Smooth muscle cell (in vitro differentiated cells): ENCODE measurements around the gene SETD2. TPM values are rescaled to one million over a fixed set of nuclear protein-coding genes. Genes with fewer than 3 reads are reported as not detected.

Experiments used
- DNase-seq: peaks from one replicate; lab custom pipeline; 2025; ENCODE audit not compliant: unreplicated experiment; lab: John Stamatoyannopoulos, UW
- H2AFZ ChIP-seq: fragments of 200-600 bp; sonication (generic); 2 replicates; pipeline ENCODE4 v1.6.0; 2016; ENCODE audit warnings: antibody characterized with exemption, low read depth, mild to moderate bottlenecking
- H3F3A ChIP-seq: fragments of 200-600 bp; sonication (generic); 2 replicates; pipeline ENCODE4 v1.6.0; 2017; ENCODE audit warnings: antibody characterized with exemption, low read depth
- H3K27ac ChIP-seq: fragments of 200-600 bp; sonication (generic); 2 replicates; pipeline ENCODE4 v1.5.1; 2016; ENCODE audit warnings: low read depth, mild to moderate bottlenecking
- H3K27me3 ChIP-seq: fragments of 200-600 bp; sonication (generic); 2 replicates; pipeline ENCODE4 v1.6.1; 2016; ENCODE audit warnings: low read depth, mild to moderate bottlenecking
- H3K36me3 ChIP-seq: fragments of 200-600 bp; sonication (generic); 2 replicates; pipeline ENCODE4 v1.5.1; 2016; ENCODE audit warnings: low read depth
- H3K4me1 ChIP-seq: fragments of 200-600 bp; sonication (generic); 2 replicates; pipeline ENCODE4 v1.5.1; 2016; ENCODE audit warnings: low read depth
- H3K4me2 ChIP-seq: fragments of 200-600 bp; sonication (generic); 2 replicates; pipeline ENCODE4 v1.6.0; 2016; ENCODE audit warnings: mild to moderate bottlenecking
- H3K4me3 ChIP-seq: fragments of 200-600 bp; sonication (generic); 2 replicates; pipeline ENCODE4 v1.5.1; 2016; ENCODE audit warnings: mild to moderate bottlenecking
- H3K79me2 ChIP-seq: fragments of 200-600 bp; sonication (generic); 2 replicates; pipeline ENCODE4 v1.6.0; 2016; ENCODE audit warnings: low read depth, mild to moderate bottlenecking
- H3K9ac ChIP-seq: fragments of 200-600 bp; sonication (generic); 2 replicates; pipeline ENCODE4 v1.6.0; 2016; ENCODE audit warnings: low read depth
- H3K9me3 ChIP-seq: fragments of 200-600 bp; sonication (generic); replicated peaks from 2 replicates; pipeline ENCODE4 v1.5.1; 2016; ENCODE audit warnings: low read depth
- H4K20me1 ChIP-seq: fragments of 200-600 bp; sonication (generic); 2 replicates; pipeline ENCODE4 v1.6.0; 2016; ENCODE audit warnings: low read depth
- CTCF ChIP-seq: fragments of 200-600 bp; sonication (generic); IDR thresholded peaks from 2 replicates; pipeline ENCODE4 v1.5.1; 2017; ENCODE audit warnings: borderline replicate concordance, mild to moderate bottlenecking, antibody characterized with exemption; ENCODE audit not compliant: insufficient read depth, poor library complexity, severe bottlenecking
- WGBS: methylation state at CpG from one replicate; pipeline ENCODE4 v1.1.7; 2016; ENCODE audit warnings: low lambda C conversion rate; 5-methylcytosine and 5-hydroxymethylcytosine counted together
- polyA plus RNA-seq: library from polyadenylated mRNA; unstranded; fragments of >200 nt; fragmentation: Nextera tagmentation; extraction: Ambion mirVana; gene quantifications from 2 replicates; pipeline ENCODE4 v1.2.1, GENCODE V29; 2016
- total RNA-seq: library from RNA; depleted of rRNA; stranded (reverse); fragments of >200 nt; gene quantifications from 2 replicates; pipeline ENCODE4 v1.2.3, GENCODE V29; 2014

The SETD2 gene
- total and polyA plus RNA-seq, 2 experiments from 2014 or later = 8.3 to 28.4 TPM

- H2AFZ ChIP-seq = no peak overlapping the region
- H3K4me1 ChIP-seq = peaks cover 23% of the 10 kb centered on the region
- peak overlapping the region; percentile 89 for H3K4me3 ChIP-seq
- H3K4me2 ChIP-seq = peak overlapping the region; percentile 88
- H4K20me1 ChIP-seq = peaks cover 71% of the 10 kb centered on the region
- no peaks in the 10 kb centered on the region for H3K36me3 ChIP-seq
- TF ChIP-seq CTCF = no peak
- H3K9ac ChIP-seq = peak overlapping the region; percentile 96
- peaks cover 9% of the 10 kb centered on the region for H3F3A ChIP-seq
- DNase-seq = no peak
- H3K27me3 ChIP-seq = no peaks in the 10 kb centered on the region
- no peaks in the 10 kb centered on the region for H3K9me3 ChIP-seq
- 53% methylated on average over 4 of the region's 4 CpGs for WGBS
- H3K79me2 ChIP-seq = peaks cover 89% of the 10 kb centered on the region
- H3K27ac ChIP-seq = peak overlapping the region; percentile 84
Observed at GRCh38 chr3:47161983-47162696, 1.8 kb downstream of the SETD2 start.

- Histone ChIP-seq H3K27me3 (no peaks in the 10 kb centered on the region), H3K27ac (no peak overlapping the region), H3K9me3 (no peaks in the 10 kb centered on the region), H3K4me2 (no peak overlapping the region), H3K79me2 (peaks cover 91% of the 10 kb centered on the region), H4K20me1 (peaks cover 83% of the 10 kb centered on the region), H3K36me3 (no peaks in the 10 kb centered on the region), H3K9ac (no peak overlapping the region), H3K4me3 (no peak overlapping the region), H3F3A (peaks cover 7% of the 10 kb centered on the region), H2AFZ (no peak overlapping the region), H3K4me1 (peaks cover 18% of the 10 kb centered on the region)
- 55% methylated on average over 3 of the region's 3 CpGs for WGBS
- DNase-seq = no peak
- no peak for TF ChIP-seq CTCF
Observed at GRCh38 chr3:47159820-47160219, 4.1 kb downstream of the SETD2 start.

- no peak for DNase-seq
- peaks cover 100% of the 10 kb centered on the region for H3K79me2 ChIP-seq
- H3K4me1 ChIP-seq = peaks cover 18% of the 10 kb centered on the region
- H3K36me3 ChIP-seq = no peaks in the 10 kb centered on the region
- no peaks in the 10 kb centered on the region for H3K9me3 ChIP-seq
- H4K20me1 ChIP-seq = peaks cover 99% of the 10 kb centered on the region
- no peak overlapping the region for H3K4me2 ChIP-seq
- no peak overlapping the region for H3K4me3 ChIP-seq
- no peak overlapping the region for H2AFZ ChIP-seq
- no peak overlapping the region for H3K27ac ChIP-seq
- no peak for TF ChIP-seq CTCF
- H3F3A ChIP-seq = peaks cover 4% of the 10 kb centered on the region
- no peaks in the 10 kb centered on the region for H3K27me3 ChIP-seq
- H3K9ac ChIP-seq = no peak overlapping the region
Observed at GRCh38 chr3:47158208-47158607, 5.7 kb downstream of the SETD2 start.

GRCh38 chr3:47156396-47156795 is 7.5 kb downstream of the SETD2 start:
- no peak overlapping the region for H3K9ac ChIP-seq
- H3K9me3 ChIP-seq = no peaks in the 10 kb centered on the region
- 95% methylated on average over 1 of the region's 1 CpG for WGBS
- no peak for DNase-seq
- H3F3A ChIP-seq = peaks cover 4% of the 10 kb centered on the region
- H3K27me3 ChIP-seq = no peaks in the 10 kb centered on the region
- no peak overlapping the region for H3K4me3 ChIP-seq
- H3K4me2 ChIP-seq = no peak overlapping the region
- no peak for TF ChIP-seq CTCF
- H3K27ac ChIP-seq = no peak overlapping the region
- H2AFZ ChIP-seq = no peak overlapping the region
- H3K79me2 ChIP-seq = peaks cover 100% of the 10 kb centered on the region
- peaks cover 10% of the 10 kb centered on the region for H3K4me1 ChIP-seq
- no peaks in the 10 kb centered on the region for H3K36me3 ChIP-seq
- peaks cover 100% of the 10 kb centered on the region for H4K20me1 ChIP-seq
